BE2C (cell line): ENCODE measurements around the gene BRD3.
A peak's percentile ranks its signal among the peaks of the same experiment; 100 is the strongest.

ENCODE experiments used
- DNase-seq: peaks from one replicate; pipeline ENCODE4 v3.0.0-alpha.2; 2020
- H3K27me3 ChIP-seq: fragments of 250-450 bp; sonication (Bioruptor Pico); 2 replicates; pipeline ENCODE4 v1.5.1; 2020; ENCODE audit warnings: mild to moderate bottlenecking
- H3K36me3 ChIP-seq: fragments of 250-450 bp; sonication (Bioruptor Pico); 2 replicates; pipeline ENCODE4 v1.5.1; 2020; ENCODE audit warnings: mild to moderate bottlenecking
- H3K4me1 ChIP-seq: fragments of 250-450 bp; sonication (Bioruptor Pico); 2 replicates; pipeline ENCODE4 v1.5.1; 2020
- H3K4me3 ChIP-seq: 2 replicates; pipeline ENCODE4 v1.5.1; 2011; ENCODE audit warnings: low read depth, low read length
- H3K9me3 ChIP-seq: fragments of 250-450 bp; sonication (Bioruptor Pico); 2 replicates; pipeline ENCODE4 v1.5.1; 2020
- TF ChIP-seq, protein P1 (sequence below): IDR thresholded peaks from 2 replicates; pipeline ENCODE4 v1.5.1; 2012; ENCODE audit warnings: mild to moderate bottlenecking, low read depth, low read length

Gene BRD3

DNA sequence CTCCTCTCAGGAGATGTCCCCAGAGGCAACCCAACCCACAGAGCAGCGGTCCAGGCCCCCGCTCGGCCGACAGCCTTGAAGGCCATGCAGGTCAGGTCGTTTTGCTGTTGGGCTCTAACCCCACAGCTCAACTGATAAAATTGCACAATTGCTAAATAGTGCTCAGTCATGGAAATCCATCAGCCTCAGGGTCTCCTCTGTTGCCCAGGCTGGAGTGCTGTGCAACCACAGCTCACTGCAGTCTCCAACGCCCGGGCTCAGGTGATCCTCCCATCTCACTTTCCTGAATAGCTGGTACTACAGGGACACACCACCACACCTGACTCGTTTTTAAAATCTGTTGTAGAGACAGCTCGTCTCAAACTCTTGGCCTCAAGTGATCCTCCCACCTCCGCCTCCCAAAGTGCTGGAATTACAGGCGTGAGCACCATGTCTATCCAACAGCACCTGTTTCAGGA is 24.3 kb downstream of the BRD3 start:
- no peaks in the 10 kb centered on the region for H3K9me3 ChIP-seq
- TF ChIP-seq, protein P1, sequence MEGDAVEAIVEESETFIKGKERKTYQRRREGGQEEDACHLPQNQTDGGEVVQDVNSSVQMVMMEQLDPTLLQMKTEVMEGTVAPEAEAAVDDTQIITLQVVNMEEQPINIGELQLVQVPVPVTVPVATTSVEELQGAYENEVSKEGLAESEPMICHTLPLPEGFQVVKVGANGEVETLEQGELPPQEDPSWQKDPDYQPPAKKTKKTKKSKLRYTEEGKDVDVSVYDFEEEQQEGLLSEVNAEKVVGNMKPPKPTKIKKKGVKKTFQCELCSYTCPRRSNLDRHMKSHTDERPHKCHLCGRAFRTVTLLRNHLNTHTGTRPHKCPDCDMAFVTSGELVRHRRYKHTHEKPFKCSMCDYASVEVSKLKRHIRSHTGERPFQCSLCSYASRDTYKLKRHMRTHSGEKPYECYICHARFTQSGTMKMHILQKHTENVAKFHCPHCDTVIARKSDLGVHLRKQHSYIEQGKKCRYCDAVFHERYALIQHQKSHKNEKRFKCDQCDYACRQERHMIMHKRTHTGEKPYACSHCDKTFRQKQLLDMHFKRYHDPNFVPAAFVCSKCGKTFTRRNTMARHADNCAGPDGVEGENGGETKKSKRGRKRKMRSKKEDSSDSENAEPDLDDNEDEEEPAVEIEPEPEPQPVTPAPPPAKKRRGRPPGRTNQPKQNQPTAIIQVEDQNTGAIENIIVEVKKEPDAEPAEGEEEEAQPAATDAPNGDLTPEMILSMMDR: no peak

DNA sequence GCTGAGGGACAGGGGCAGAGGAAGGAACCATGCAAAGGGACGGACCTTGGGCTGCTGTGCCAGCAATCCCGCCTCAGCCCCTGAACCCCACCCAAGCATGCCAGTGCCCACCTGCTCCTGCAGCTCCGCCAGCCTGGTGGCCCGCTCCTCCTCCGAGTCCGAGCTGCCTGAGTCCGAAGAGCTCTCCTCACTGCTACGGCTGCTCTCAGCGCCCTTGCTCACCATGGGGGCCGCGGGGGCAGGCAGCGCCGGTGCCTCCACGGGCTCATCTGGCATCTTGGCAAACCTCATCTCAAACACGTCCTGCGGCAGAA is 26.2 kb downstream of the BRD3 start:
- peaks cover 14% of the 10 kb centered on the region for H3K4me1 ChIP-seq
- H3K9me3 ChIP-seq: no peaks in the 10 kb centered on the region
- H3K36me3 ChIP-seq: peaks cover 74% of the 10 kb centered on the region
- TF ChIP-seq, protein P1: no peak
- DNase-seq: no peak
- H3K4me3 ChIP-seq: no peak overlapping the region
- no peaks in the 10 kb centered on the region for H3K27me3 ChIP-seq

More for the DNA sequence above, 24.3 kb downstream of the BRD3 start:
- Histone ChIP-seq H3K27me3 (no peaks in the 10 kb centered on the region), H3K4me1 (peaks cover 14% of the 10 kb centered on the region), H3K4me3 (no peak overlapping the region), H3K36me3 (peaks cover 74% of the 10 kb centered on the region)
- no peak for DNase-seq

DNA sequence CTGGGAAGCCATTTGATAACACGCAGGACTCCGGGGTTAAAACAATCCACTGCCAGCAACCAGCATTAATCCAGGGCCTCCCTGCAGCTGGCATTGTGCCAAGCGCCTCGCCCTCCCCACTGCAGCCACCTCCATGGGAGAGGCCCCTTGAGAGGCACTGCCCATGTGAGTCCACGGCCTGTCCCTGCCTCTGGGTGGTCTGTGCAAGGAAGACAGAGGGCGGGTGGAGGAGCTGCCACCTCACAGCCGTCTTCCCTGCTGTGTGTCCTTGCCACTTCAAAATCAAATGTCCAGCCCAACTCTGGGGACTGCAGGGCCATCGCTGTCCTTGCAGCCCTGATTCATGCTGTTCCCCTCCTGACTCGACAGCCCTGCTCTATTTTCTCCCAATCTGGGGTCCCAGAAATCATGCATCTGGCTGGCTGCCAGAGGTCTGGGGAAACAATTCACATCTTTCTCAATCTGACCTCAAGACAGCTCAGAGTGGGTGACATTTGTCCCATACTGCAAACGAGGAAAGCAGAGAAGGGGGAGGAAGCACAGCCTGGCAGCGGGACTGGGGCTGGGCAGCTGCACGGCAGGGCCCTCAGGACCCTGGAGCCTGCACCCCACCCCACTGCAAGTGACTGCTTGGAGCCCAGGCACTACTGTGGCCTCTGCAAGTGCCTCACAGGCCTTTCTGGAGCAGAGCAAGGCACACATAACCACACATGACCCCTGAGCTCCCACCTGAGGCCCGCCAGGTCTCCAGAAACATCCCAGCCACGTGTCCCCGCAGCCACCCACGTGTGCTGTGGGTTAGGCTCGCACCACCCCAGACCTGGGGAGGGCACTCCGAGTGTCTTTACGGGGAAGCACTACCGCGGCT is 26.8 kb downstream of the BRD3 start:
- Histone ChIP-seq H3K4me3 (no peak overlapping the region), H3K27me3 (no peaks in the 10 kb centered on the region), H3K4me1 (peaks cover 14% of the 10 kb centered on the region), H3K9me3 (no peaks in the 10 kb centered on the region), H3K36me3 (peaks cover 74% of the 10 kb centered on the region)
- peak; percentile 71 for DNase-seq
- TF ChIP-seq, protein P1: no peak

DNA sequence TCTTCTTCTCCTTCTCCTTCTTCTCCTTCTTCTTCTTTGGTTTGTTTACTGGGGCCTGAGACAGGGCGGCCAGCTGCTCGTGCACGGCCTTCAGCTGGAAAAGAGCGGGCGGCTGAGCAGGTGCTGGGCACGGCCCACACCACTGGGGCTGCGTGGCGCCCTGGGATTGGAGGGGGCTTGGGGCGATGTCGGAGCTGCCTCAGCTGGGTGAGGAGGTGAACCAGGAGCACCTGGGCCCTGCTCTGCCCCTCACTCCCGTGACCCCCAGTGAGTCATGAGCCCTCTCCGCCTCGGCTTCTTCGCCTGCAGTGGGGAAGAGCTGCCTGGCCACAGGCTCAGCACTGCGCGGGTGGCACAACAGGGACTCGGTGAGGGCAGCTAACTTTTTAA is 27.7 kb downstream of the BRD3 start:
- TF ChIP-seq, protein P1: no peak
- Histone ChIP-seq H3K9me3 (no peaks in the 10 kb centered on the region), H3K27me3 (no peaks in the 10 kb centered on the region), H3K4me1 (peaks cover 14% of the 10 kb centered on the region), H3K36me3 (peaks cover 76% of the 10 kb centered on the region), H3K4me3 (no peak overlapping the region)
- no peak for DNase-seq

DNA sequence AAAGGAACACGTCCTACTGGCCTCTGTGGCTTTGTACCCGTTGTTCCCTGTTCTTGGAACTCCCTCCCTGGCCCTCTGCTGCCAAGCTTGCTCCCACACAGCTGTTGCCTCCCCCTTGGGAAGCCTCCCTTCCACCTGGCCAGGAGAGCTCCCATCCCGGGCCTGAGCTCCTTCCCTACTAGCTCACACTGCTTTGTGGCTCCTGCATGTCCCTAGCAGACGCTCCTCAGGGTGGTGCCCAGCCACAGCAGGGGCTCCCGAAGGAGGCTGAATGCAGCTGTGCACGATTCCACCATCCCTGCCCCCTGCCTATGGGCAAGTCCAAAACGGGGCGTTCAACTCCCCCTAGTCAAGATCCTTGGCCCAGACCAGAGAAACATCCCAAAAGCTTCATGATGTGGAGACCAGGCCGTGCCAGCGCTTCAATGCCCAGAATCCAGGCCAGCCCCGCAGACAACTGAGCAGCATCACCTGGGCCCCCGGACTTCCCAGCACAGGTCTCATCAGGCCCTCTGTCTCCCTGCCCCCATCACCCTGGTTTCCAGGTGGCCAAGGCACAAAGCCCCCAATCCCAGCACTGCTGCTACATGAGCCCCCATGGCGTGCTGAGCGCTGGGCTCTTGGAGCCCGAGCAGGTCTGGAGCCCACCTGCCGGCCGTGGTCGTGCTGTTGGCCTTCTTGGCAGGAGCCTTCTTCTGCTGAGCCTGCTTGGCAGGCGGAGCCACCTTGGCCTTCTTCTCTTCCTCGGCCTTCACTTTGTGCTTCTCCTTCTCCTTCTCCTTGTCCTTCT is 28.2 kb downstream of the BRD3 start:
- no peaks in the 10 kb centered on the region for H3K9me3 ChIP-seq
- H3K4me1 ChIP-seq: peaks cover 14% of the 10 kb centered on the region
- H3K4me3 ChIP-seq: no peak overlapping the region
- DNase-seq: no peak
- TF ChIP-seq, protein P1: no peak
- no peaks in the 10 kb centered on the region for H3K27me3 ChIP-seq
- H3K36me3 ChIP-seq: peaks cover 76% of the 10 kb centered on the region

DNA sequence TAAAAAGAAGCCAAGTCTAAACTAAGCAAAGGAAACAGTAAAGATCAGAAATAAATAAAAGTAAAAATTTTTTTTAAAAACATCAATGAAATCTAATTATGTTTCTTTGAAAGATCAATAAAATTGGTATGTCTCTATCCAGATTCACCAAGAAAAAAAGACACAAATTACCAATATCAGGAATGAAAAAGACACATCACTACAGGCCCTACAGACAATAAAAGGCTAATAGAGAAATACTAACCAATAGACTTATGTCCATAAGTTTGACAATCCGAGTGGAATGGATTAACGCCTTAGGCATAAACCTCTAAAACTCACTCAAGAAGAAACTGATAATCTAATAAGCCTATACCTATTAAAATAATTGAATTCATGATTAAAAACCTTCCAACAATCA is 30.2 kb downstream of the BRD3 start:
- peaks cover 14% of the 10 kb centered on the region for H3K4me1 ChIP-seq
- H3K9me3 ChIP-seq: no peaks in the 10 kb centered on the region
- DNase-seq: no peak
- H3K36me3 ChIP-seq: peaks cover 83% of the 10 kb centered on the region
- TF ChIP-seq, protein P1: no peak
- no peaks in the 10 kb centered on the region for H3K27me3 ChIP-seq
- no peak overlapping the region for H3K4me3 ChIP-seq
